Measurements from ENCODE around the gene ZNF784. TPM values are rescaled to one million over a fixed set of nuclear protein-coding genes. Genes with fewer than 3 reads are reported as not detected.
"Not testable (repeated sequence)": the region's sequence is repeated elsewhere in the genome, so short reads cannot be mapped to it uniquely, and the experiment has no call there.

Gene ZNF784
- total RNA-seq, 1 donor from 2014 or later, result 11.1 TPM

GRCh38 chr19:55580628-55581144, 43.7 kb downstream of the ZNF784 start, which contains the start of gene ZNF579:
ZNF579 (minus strand) TSS chr19:55580848; CDS start chr19:55579639, 1,209 bp downstream.
- intact Hi-C loops (cut with DNase I), result loop anchor here (2.0 to 5.0 kb wide), 3 partner anchors 18 to 63 kb away; partner anchors contain the start of genes FIZ1 and SBK3
- peak; percentile 85 for DNase-seq (ENCODE audit: missing footprints)
- peak; percentile 84 for ATAC-seq

- ATAC-seq (peak; percentile 58), DNase-seq (ENCODE audit: missing footprints) (no peak)
- intact Hi-C loops (cut with DNase I), result loop anchor here (2.0 to 5.0 kb wide), 3 partner anchors 19 to 63 kb away; partner anchors contain the start of genes FIZ1 and SBK3
Measured at GRCh38 chr19:55579766-55580621, 44.4 kb downstream of the ZNF784 start.

GRCh38 chr19:55578761-55579747, 45.3 kb downstream of the ZNF784 start:
- no peak for DNase-seq (ENCODE audit: missing footprints)

GRCh38 chr19:55578031-55578760, 46.2 kb downstream of the ZNF784 start:
- DNase-seq (ENCODE audit: missing footprints), result no peak
- no peak for ATAC-seq
- intact Hi-C loops (cut with DNase I), result no loop called here

More at GRCh38 chr19:55578761-55579747, 45.3 kb downstream of the ZNF784 start:
- intact Hi-C loops (cut with DNase I), result no loop called here
- ATAC-seq, result no peak

- intact Hi-C loops (cut with DNase I), result no loop called here
- ATAC-seq (no peak), DNase-seq (ENCODE audit: missing footprints) (no peak)
Measured at GRCh38 chr19:55576746-55577145, 47.6 kb downstream of the ZNF784 start.

- ATAC-seq; DNase-seq (ENCODE audit: missing footprints); intact Hi-C loops (cut with DNase I): not testable (repeated sequence)
Measured at GRCh38 chr19:55573929-55574328, 50.4 kb downstream of the ZNF784 start.

Other genes starting within 250 kb of the ZNF784 start
- not detected for gene TMEM190, start 247.7 kb downstream of the ZNF784 start, total RNA-seq
- gene TMEM238, start 240.3 kb downstream of the ZNF784 start, total RNA-seq, result 0.24 TPM
- gene RPL28, start 238.6 kb downstream of the ZNF784 start, total RNA-seq, result 664 TPM
- 31.2 TPM for gene UBE2S, start 216.8 kb downstream of the ZNF784 start, total RNA-seq
- gene SHISA7, start 181.3 kb downstream of the ZNF784 start, total RNA-seq, result not detected
- gene ISOC2, start 162.9 kb downstream of the ZNF784 start, total RNA-seq, result 55.2 TPM
- gene C19orf85, start 159.8 kb downstream of the ZNF784 start, total RNA-seq, result not detected
- 5.7 TPM for gene ZNF628, start 147.9 kb downstream of the ZNF784 start, total RNA-seq
- gene NAT14, start 139.4 kb downstream of the ZNF784 start, total RNA-seq, result 5.6 TPM
- 3.4 TPM for gene SSC5D, start 136.1 kb downstream of the ZNF784 start, total RNA-seq
- 12.7 TPM for gene SBK2, start 87.4 kb downstream of the ZNF784 start, total RNA-seq
- 17.6 TPM for gene SBK3, start 79.0 kb downstream of the ZNF784 start, total RNA-seq
- gene ZNF579, start 43.7 kb downstream of the ZNF784 start, total RNA-seq, result 13.1 TPM
- 14.8 TPM for gene FIZ1, start 25.0 kb downstream of the ZNF784 start, total RNA-seq
- gene ZNF524, start 24.3 kb downstream of the ZNF784 start, total RNA-seq, result 16.9 TPM
- gene ZNF865, start 18.9 kb downstream of the ZNF784 start, total RNA-seq, result 16.9 TPM
- gene ZNF580, start 16.4 kb upstream of the ZNF784 start, total RNA-seq, result 13.2 TPM
- 7.4 TPM for gene ZNF581, start 19.1 kb upstream of the ZNF784 start, total RNA-seq
- gene CCDC106, start 23.6 kb upstream of the ZNF784 start, total RNA-seq, result 17.4 TPM
- gene U2AF2, start 30.5 kb upstream of the ZNF784 start, total RNA-seq, result 74.5 TPM
- 213 TPM for gene EPN1, start 50.7 kb upstream of the ZNF784 start, total RNA-seq
- not detected for gene NLRP9, start 113.8 kb upstream of the ZNF784 start, total RNA-seq
- gene RFPL4A, start 134.5 kb upstream of the ZNF784 start, total RNA-seq, result not detected
- not detected for gene RFPL4AL1, start 144.6 kb upstream of the ZNF784 start, total RNA-seq
- not detected for gene NLRP11, start 207.4 kb upstream of the ZNF784 start, total RNA-seq
- gene NLRP4, start 212.0 kb upstream of the ZNF784 start, total RNA-seq, result not detected